Omental fat pad (tissue), 4 donors: ENCODE measurements around the gene ZNF474. TPM values are rescaled to one million over a fixed set of nuclear protein-coding genes. Genes with fewer than 3 reads are reported as not detected.
"Not testable (repeated sequence)": the region's sequence is repeated elsewhere in the genome, so short reads cannot be mapped to it uniquely, and the experiment has no call there.

Experiments used
- ATAC-seq: fragments of 150-250 bp; one replicate; pipeline ENCODE4 v1.9.1; 2016; ENCODE audit warnings: mild to moderate bottlenecking, moderate library complexity; ENCODE audit not compliant: low FRiP score
- DNase-seq: peaks from one replicate; pipeline ENCODE4 v3.0.0-alpha.2; 2019; ENCODE audit warnings: low spot score
- total RNA-seq, 4 donors: library from RNA; depleted of rRNA; stranded (reverse); fragments of >200 nt; gene quantifications; one replicate each; pipeline ENCODE4 v1.1.0, GENCODE V29; 2016
- TF ChIP-seq, protein P1 (sequence below), 3 donors: fragments of 450-650 bp; IDR thresholded peaks; one replicate each; pipeline ENCODE4 v1.5.1; 2016 to 2017; ENCODE audit warnings: antibody characterized with exemption in 3 of 3, mild to moderate bottlenecking in 3 of 3, moderate library complexity in 2 of 3

Gene ZNF474
- total RNA-seq, 4 donors from 2014 or later, result 0.24 to 2.1 TPM; not detected in 2

DNA sequence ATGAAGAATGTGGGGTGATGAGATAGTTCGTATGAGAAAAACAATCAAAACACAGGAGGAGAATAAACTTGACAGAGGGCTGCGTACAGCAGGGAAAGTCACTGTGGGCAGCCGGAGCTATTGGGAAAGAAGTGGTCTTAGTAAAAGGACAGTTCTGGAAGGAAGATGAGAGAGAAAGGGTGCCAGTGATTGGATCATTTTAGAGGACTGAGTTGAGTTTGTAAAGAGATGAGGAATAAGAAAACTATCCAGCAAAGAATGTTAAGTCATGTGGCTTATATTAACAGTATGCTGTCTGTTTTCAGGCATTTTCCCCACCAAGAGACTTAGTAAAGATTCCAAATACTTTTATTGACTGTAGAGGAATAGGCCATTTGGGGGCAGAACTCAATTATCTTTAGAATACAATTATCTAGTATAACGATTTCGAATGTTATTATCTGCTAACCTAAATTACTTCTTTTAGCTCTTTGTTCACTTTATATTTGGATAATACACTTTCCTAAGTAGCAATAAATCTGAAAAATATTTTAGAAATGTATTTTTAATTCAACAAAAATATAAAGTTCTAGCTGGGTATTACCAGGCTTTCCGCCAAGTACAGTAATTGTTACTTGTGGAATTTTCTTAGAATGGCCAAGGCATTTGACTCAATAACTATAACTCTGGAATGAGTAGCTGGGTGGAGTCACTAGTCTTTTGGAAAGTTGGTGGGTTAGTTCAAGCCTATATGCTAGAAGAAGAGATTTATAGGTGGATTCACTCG lies 35.7 kb upstream of the ZNF474 start:
- ATAC-seq (no peak), DNase-seq (no peak)
- TF ChIP-seq, protein P1, sequence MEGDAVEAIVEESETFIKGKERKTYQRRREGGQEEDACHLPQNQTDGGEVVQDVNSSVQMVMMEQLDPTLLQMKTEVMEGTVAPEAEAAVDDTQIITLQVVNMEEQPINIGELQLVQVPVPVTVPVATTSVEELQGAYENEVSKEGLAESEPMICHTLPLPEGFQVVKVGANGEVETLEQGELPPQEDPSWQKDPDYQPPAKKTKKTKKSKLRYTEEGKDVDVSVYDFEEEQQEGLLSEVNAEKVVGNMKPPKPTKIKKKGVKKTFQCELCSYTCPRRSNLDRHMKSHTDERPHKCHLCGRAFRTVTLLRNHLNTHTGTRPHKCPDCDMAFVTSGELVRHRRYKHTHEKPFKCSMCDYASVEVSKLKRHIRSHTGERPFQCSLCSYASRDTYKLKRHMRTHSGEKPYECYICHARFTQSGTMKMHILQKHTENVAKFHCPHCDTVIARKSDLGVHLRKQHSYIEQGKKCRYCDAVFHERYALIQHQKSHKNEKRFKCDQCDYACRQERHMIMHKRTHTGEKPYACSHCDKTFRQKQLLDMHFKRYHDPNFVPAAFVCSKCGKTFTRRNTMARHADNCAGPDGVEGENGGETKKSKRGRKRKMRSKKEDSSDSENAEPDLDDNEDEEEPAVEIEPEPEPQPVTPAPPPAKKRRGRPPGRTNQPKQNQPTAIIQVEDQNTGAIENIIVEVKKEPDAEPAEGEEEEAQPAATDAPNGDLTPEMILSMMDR (IDR thresholded peaks at IDR 0.05), result no peak

DNA sequence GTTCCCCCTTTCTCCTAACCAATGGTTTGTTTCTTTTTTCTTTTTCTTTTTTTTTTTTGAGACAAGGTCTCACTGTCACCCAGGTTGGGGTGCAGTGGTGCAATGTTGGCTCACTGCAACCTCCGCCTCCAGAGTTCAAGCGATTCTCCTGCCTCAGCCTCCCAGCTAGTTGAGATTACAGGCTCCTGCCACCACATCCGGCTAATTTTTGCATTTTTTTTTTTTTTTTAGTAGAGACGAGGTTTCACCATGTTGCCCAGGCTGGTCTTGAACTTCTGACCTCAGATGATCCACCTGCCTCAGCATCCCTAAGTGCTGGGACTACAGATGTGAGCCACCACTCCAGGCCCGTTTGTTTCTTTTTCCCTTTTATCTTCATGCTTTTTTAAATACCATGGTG lies 35.1 kb upstream of the ZNF474 start:
- DNase-seq, ATAC-seq: not testable (repeated sequence)

DNA sequence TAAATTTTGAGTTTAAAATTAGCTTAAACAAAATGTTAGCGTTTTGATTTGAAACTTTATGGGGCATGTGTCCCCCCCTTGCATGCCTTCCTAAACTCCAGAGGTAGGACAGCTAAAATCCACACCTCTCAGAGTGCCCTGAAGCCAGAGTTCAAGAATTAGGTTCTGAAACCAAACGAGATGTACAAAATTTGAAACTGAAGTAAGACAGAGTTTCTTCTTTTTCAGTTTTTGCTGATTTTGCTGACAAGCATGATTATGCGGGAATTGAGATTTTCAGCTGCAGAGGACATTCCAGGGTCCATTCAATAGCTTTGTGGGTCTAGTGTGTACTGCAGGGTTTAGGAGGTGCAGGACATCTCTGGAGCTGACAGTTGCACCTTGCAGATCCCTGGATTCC lies 34.2 kb upstream of the ZNF474 start:
- ATAC-seq (no peak), DNase-seq (no peak)
- TF ChIP-seq, protein P1 (IDR thresholded peaks at IDR 0.05), result no peak

DNA sequence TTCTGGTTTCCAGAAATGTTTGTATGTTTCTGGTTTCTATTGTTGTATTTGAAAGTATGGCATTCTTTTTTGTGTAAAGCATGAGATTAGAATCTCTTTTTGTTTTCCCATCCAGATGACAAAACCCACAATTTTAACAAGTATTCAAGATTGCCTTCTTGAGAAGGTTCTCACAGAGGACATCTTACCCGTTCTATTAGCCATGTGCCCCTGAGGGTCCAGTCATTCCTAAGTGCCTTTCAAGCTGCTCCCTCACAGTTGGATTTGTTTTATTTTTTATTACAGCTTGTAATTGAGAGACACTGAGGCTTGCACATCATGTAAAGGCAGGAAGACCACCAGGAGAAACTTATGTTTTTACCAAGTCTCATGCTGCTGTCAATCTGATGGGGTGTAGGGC lies 32.0 kb upstream of the ZNF474 start:
- TF ChIP-seq, protein P1 (IDR thresholded peaks at IDR 0.05), result no peak
- ATAC-seq (no peak), DNase-seq (no peak)

DNA sequence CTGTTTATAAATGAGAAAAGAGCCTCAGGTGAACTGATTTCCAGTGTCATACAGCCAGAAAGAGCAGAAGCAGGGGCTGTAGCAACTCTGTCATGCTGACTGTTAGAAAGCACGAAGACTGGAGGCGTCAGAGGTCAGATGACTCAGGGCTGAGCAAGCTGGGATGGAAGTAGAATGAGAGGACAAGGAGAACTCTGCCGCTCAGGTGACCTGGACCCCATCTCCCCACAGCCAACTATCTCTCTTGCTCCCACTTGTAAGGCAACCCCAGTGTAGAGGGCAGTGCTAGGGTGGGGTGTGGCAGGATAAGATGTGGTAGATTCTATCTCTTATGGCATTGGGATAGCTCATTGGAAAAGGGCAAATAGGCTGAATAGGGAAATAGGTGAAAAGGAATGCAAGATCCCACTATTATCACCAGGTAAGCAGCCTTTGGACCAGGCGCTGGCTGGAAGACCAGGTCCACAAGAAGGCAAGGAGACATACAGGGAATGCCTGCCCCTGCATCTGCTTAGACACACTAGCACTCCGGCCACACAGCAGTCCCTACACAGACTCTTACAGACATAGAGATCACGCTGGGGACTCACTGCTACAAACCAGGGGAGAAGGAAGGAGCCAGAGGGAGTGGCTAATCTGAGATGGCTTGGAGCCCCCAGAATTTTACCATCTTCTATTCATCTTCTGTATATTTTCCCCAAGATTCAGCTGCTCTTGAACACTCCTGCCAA lies 30.1 kb upstream of the ZNF474 start:
- DNase-seq, result no peak
- ATAC-seq, result no peak
- TF ChIP-seq, protein P1 (IDR thresholded peaks at IDR 0.05), result no peak

DNA sequence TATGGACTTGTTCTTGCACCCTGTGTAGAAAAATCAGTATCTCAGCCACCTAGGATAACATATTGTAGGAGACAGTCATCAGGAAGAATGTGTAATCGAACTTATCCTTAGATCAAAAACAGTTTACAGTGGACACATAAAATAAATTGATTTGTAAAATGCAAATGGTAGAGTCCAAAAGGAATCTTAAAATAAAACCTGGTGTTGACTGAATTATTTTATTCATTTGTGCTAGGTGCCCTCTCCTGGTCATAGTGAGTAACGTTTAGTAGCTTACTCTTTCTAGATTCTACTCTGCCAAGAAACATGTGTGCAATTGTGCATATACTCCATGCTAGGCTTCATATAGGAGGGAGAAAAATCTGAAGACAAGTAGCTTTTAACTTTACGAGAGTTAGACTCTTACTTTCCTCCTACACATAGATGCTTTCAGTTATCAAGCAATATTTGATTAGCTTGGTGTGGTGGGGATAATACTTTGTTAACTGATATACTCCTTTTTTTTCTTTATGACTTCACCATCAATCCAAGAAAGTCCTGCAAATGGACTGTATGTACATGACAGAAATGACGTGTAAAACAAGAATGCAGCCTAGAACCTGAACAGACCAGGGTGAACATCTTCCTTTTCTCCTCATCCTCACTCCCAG lies 27.6 kb upstream of the ZNF474 start:
- ATAC-seq (peak; percentile 64), DNase-seq (no peak)
- TF ChIP-seq, protein P1 (IDR thresholded peaks at IDR 0.05), result no peak

DNA sequence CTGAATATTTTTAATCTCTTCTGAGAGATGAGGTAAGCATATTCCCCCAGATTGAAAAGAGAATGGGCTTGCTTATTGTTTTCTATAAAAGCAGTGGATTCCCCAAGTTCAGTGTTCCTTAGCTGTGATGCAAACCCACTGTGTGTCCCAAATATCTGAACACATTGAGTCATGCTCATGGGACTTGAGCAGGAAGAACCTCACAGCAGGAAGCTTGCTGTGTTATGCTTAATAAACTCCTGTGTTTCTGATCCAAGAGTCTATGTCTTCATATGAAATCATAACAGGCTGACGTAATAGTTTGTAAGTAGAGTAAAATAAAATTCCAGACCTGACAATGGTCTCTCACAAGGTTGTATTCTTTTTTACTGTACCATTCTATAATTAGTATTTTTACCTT lies 26.5 kb upstream of the ZNF474 start:
- TF ChIP-seq, protein P1 (IDR thresholded peaks at IDR 0.05), result no peak
- no peak for DNase-seq
- no peak for ATAC-seq
